K562 (cell line): Measurements from ENCODE around the gene MRAP2. TPM values are rescaled to one million over a fixed set of nuclear protein-coding genes. Genes with fewer than 3 reads are reported as not detected.

Experiments used
- CBFA2T2 ChIP-seq: fragments of 450-650 bp; conservative IDR thresholded peaks from 2 replicates; pipeline ENCODE4 v1.6.1; 2017; ENCODE audit warnings: mild to moderate bottlenecking
- CBFA2T3 ChIP-seq: fragments of 450-650 bp; IDR thresholded peaks from 2 replicates; pipeline ENCODE4 v1.6.1; 2017
- CXXC5 ChIP-seq: fragments of 250-450 bp; sonication (Bioruptor Pico); IDR thresholded peaks from 2 replicates; pipeline ENCODE4 v1.8.0; 2022; ENCODE audit warnings: inconsistent platforms, mild to moderate bottlenecking, moderate library complexity
- FOXJ3 ChIP-seq: sonication (generic); formaldehyde crosslinking; IDR thresholded peaks from 2 replicates; pipeline ENCODE4 v1.4.0; 2020; ENCODE audit warnings: mild to moderate bottlenecking, missing genetic modification reagents
- HES1 ChIP-seq: fragments of 450-650 bp; IDR thresholded peaks from 2 replicates; pipeline ENCODE4 v1.6.1; 2016; ENCODE audit warnings: low read depth, mild to moderate bottlenecking, moderate library complexity
- HMGN3 ChIP-seq: IDR thresholded peaks from 2 replicates; pipeline ENCODE4 v1.6.1; 2011; ENCODE audit warnings: borderline replicate concordance, low read depth, mild to moderate bottlenecking, mixed read lengths, low read length; ENCODE audit not compliant: insufficient read length; ENCODE audit errors: extremely low read depth
- HNRNPLL ChIP-seq: fragments of 200-400 bp; formaldehyde crosslinking; IDR thresholded peaks from 2 replicates; pipeline ENCODE4 v1.6.1; 2017; ENCODE audit warnings: low read length, low read depth, mild to moderate bottlenecking; ENCODE audit not compliant: poor library complexity, severe bottlenecking
- JUND ChIP-seq, 2 experiments: IDR thresholded peaks; 2 replicates in 1 of 2; 3 replicates in 1 of 2; pipeline ENCODE4 v1.6.1; 2011; ENCODE audit warnings: borderline replicate concordance in 2 of 2, low read depth in 2 of 2, low read length in 2 of 2, improper control_type of control experiment in 1 of 2, missing biosample characterization in 1 of 2, missing genetic modification characterization in 1 of 2, missing genetic modification reagents in 1 of 2
- L3MBTL2 ChIP-seq: fragments of 450-650 bp; IDR thresholded peaks from 2 replicates; pipeline ENCODE4 v1.6.1; 2016; ENCODE audit warnings: mild to moderate bottlenecking, moderate library complexity
- NRF1 ChIP-seq, 2 experiments: fragments of 450-650 bp; IDR thresholded peaks in 1 of 2; conservative IDR thresholded peaks in 1 of 2; 2 replicates each; pipeline ENCODE4 v1.6.1; 2014; ENCODE audit warnings: mild to moderate bottlenecking in 2 of 2
- PPARD ChIP-seq: fragments of 250-450 bp; sonication (Bioruptor Pico); IDR thresholded peaks from 2 replicates; pipeline ENCODE4 v1.8.0; 2022; ENCODE audit warnings: inconsistent platforms, mild to moderate bottlenecking, moderate library complexity
- TEAD4 ChIP-seq, 2 experiments: sonication (generic) in 1 of 2; formaldehyde crosslinking in 1 of 2; IDR thresholded peaks; 2 replicates each; pipeline versions ENCODE4 v1.6.1 to v1.8.0; 2012 to 2022; ENCODE audit warnings: borderline replicate concordance in 1 of 2, inconsistent platforms in 1 of 2, low read length in 1 of 2, mild to moderate bottlenecking in 1 of 2, missing genetic modification reagents in 1 of 2
- TFAP4 ChIP-seq: sonication (generic); formaldehyde crosslinking; IDR thresholded peaks from 2 replicates; pipeline ENCODE4 v1.8.0; 2022; ENCODE audit warnings: missing genetic modification reagents, mild to moderate bottlenecking, moderate library complexity, borderline replicate concordance
- ZNF224 ChIP-seq: sonication (generic); formaldehyde crosslinking; IDR thresholded peaks from 2 replicates; pipeline ENCODE4 v1.8.0; 2022; ENCODE audit warnings: mild to moderate bottlenecking, missing genetic modification reagents
- ZNF407 ChIP-seq: fragments of 450-650 bp; IDR thresholded peaks from 2 replicates; pipeline ENCODE4 v1.6.1; 2016; ENCODE audit warnings: low read depth
- ZNF696 ChIP-seq: fragments of 250-450 bp; sonication (Bioruptor Pico); conservative IDR thresholded peaks from 2 replicates; pipeline ENCODE4 v1.4.0; 2020; ENCODE audit warnings: mild to moderate bottlenecking, moderate library complexity
- ZNF740 ChIP-seq, 3 experiments: fragments of 200-800 bp in 1 of 3; sonication (Bioruptor generic) in 1 of 3; sonication (generic) in 1 of 3; formaldehyde crosslinking in 1 of 3; IDR thresholded peaks; 2 replicates each; pipeline versions ENCODE4 v1.6.1 to v1.8.0; 2016 to 2022; ENCODE audit warnings: mild to moderate bottlenecking in 2 of 3, missing compliant biosample characterization in 2 of 3, missing genetic modification characterization in 2 of 3, missing genetic modification reagents in 1 of 3
- polyA plus RNA-seq, 8 experiments: library from polyadenylated mRNA; depleted of rRNA in 4 of 8; stranded (reverse) in 5 of 8; unstranded in 3 of 8; fragments of >200 nt; fragmentation: Nextera tagmentation in 2 of 8; fragmentation: Illumina TruSeq in 1 of 8; extraction: Ambion mirVana in 2 of 8; extraction: Trizol in 1 of 8; gene quantifications; 2 replicates each; pipeline versions ENCODE4 v1.2.1 to v1.2.3, GENCODE V29; 2011 to 2014; ENCODE audit warnings: inconsistent platforms in 1 of 8, missing spikeins in 1 of 8
- total RNA-seq, 7 experiments: library from RNA; depleted of rRNA in 6 of 7; stranded (reverse); fragments of >200 nt in 6 of 7; fragmentation: Illumina TruSeq in 2 of 7; extraction: Trizol in 2 of 7; gene quantifications; 2 replicates each; pipeline versions ENCODE4 v1.2.1 to v1.2.3, GENCODE V29; 2011 to 2021; ENCODE audit warnings: low replicate concordance in 1 of 7

Gene MRAP2
- total and polyA plus RNA-seq, 9 of the 15 experiments (the other 6 are each of a cell fraction or from before 2014, with no cell fraction given), result 5.9 to 38.9 (median 9.3) TPM

GRCh38 chr6:84042603-84043002, 9.0 kb downstream of the MRAP2 start (continued):
- TF ChIP-seq ZNF407 (no peak), ZNF740 (CRISPR knock-in tag; IDR thresholded peaks at IDR 0.05) (no peak), ZNF740 (tag; IDR thresholded peaks at IDR 0.05) (no peak), CXXC5 (CRISPR knock-in tag) (peak; percentile 40; the same call in 1 of the 2 replicates), CBFA2T2 (peak; percentile 46), PPARD (no peak), CBFA2T3 (peak; percentile 74), HES1 (peak; percentile 67), HMGN3 (no peak), FOXJ3 (no peak), TEAD4 (IDR thresholded peaks at IDR 0.05; ENCODE audit: low read length) (peak; percentile 71), TEAD4 (CRISPR knock-in tag; IDR thresholded peaks at IDR 0.05; ENCODE audit: borderline replicate concordance) (no peak), NRF1 (conservative IDR thresholded peaks at IDR 0.05 in 1 of 2, IDR thresholded peaks at IDR 0.05 in 1 of 2) (no peak), ZNF224 (CRISPR knock-in tag) (no peak), TFAP4 (no peak), ZNF696 (no peak), HNRNPLL (no peak), L3MBTL2 (no peak), JUND (IDR thresholded peaks at IDR 0.05; ENCODE audit: borderline replicate concordance, low read depth, low read length) (no peak), JUND (tag; IDR thresholded peaks at IDR 0.05; ENCODE audit: borderline replicate concordance, low read depth, low read length) (no peak)
